Motor neuron (in vitro differentiated cells): ENCODE data around the gene AZGP1. TPM values are rescaled to one million over a fixed set of nuclear protein-coding genes. Genes with fewer than 3 reads are reported as not detected.

Experiments
- ATAC-seq, 8 experiments: fragments of 200-7000 bp; cut with Tn5 transposase; replicated peaks in 6 of 8; 2 replicates each; pipeline ENCODE4 v1.8.0; 2021; ENCODE audit warnings: mild to moderate bottlenecking in 8 of 8, moderate library complexity in 8 of 8
- H3K27ac ChIP-seq, 2 donors: fragments of 250-450 bp; sonication (Bioruptor Pico); 2 replicates each; pipeline ENCODE4 v1.9.0; 2021; ENCODE audit warnings: antibody characterized with exemption in 2 of 2, mild to moderate bottlenecking in 2 of 2, moderate library complexity in 1 of 2
- H3K4me1 ChIP-seq, 2 donors: fragments of 250-450 bp; sonication (Bioruptor Pico); replicated peaks in 1 of 2; 2 replicates each; pipeline ENCODE4 v1.6.1; 2021; ENCODE audit warnings: antibody characterized with exemption in 2 of 2, mild to moderate bottlenecking in 2 of 2, moderate library complexity in 1 of 2
- H3K4me3 ChIP-seq, 5 donors: fragments of 250-450 bp; sonication (Bioruptor Pico); 2 replicates each; pipeline ENCODE4 v1.9.0; 2021; ENCODE audit warnings: antibody characterized with exemption in 5 of 5, mild to moderate bottlenecking in 5 of 5, moderate library complexity in 4 of 5
- WGBS, 10 experiments: fragments of 450-650 bp; shearing (Covaris generic); methylation state at CpG; one replicate each; pipeline ENCODE4 v1.0.0; 2022; 5-methylcytosine and 5-hydroxymethylcytosine counted together
- in situ Hi-C, 9 experiments: fragments of 400-800 bp; cut with MboI; loops; one replicate each; pipeline ENCODE4 v1.15.0; 2021; ENCODE audit warnings: low sequenced_read_pairs in 9 of 9, low pct_unique_long_range_greater_than_20kb in 2 of 9; ENCODE audit not compliant: unreplicated experiment in 9 of 9
- total RNA-seq, 8 experiments: library from RNA; unstranded; fragments of 300-600 nt; gene quantifications; 2 replicates each; pipeline versions ENCODE4 v1.2.3 to v1.2.4, GENCODE V29; 2022

Gene AZGP1
- 100 to 1,000 TPM in 1 of 8 experiments, 10 to 100 TPM in 2, 1 to 10 TPM in 1, under 1 TPM in 2, not detected in 2; 0.08 to 229 (median 12.5) TPM for total RNA-seq

DNA sequence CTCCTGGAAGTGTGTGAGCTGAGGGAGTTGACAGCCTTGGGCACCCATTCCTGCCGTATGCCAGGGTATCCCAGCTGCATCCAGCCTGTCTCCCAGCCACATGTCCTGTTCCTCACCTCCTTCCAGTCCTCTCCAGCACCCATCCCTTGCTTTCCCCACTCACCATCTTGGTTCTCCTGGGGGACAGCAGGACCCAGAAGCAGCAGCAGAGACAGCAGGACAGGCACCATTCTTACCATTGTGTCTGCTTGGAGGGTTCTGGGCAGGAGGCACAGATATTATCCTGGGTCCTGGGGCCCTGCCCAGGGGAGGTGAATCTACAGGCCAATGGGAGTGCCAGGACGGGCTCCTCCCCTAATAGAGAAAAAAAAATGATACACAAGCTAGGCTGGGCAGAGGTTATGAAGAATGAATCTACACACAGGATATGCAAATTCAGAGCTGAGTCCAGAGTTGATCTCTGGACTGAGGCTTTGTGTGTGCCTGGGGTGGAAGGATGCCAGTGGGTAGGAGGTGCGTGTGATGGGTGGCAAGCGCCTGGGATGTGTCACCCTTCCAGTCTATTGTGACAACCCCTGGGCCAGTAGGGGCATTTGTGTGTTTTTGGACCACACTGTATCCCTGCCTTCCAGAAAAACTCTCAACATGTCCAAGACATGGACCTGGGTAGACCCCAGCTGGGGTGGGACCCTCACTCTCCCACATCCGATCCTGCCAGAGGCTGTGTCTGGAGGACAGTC is at the start of gene AZGP1:
AZGP1 (minus strand) TSS at position 250 of the 740 bp plus-strand sequence; CDS start at position 239, 11 bp downstream.
- ATAC-seq: peak in 7 of 8 experiments; percentile 17 to 90 (median 45)
- no peak within 1 kb of the TSS for H3K4me3 ChIP-seq
- in situ Hi-C loops: no loop called here
- H3K4me1 ChIP-seq: peaks cover 0 to 4% of the 10 kb centered on the region in 2 donors
- no peak within 1 kb of the TSS for H3K27ac ChIP-seq
- WGBS, 10 experiments: 33 to 100% (median 69%) methylated on average over 1 to 3 of the region's 5 CpGs; no CpG with 5 or more reads in 4 of the 10 experiments

DNA sequence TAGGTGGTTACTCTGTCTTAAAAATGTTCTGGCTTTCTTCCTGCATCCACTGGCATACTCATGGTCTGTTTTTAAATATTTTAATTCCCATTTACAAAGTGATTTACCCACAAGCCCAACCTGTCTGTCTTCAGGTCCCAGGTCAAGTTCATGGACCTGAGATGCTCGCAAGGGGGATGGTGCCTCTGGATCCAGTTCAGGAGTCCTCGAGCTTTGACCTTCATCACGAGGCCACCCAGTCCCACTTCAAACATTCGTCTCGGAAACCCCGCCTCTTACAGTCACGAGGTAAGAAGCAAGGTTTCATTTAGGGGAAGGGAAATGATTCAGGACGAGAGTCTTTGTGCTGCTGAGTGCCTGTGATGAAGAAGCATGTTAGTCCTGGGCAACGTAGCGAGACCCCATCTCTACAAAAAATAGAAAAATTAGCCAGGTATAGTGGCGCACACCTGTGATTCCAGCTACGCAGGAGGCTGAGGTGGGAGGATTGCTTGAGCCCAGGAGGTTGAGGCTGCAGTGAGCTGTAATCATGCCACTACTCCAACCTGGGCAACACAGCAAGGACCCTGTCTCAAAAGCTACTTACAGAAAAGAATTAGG is 48.3 kb upstream of the AZGP1 start:
- H3K27ac ChIP-seq: no peak overlapping the region
- 73 to 100% (median 92%) methylated on average over 4 to 10 of the region's 12 CpGs; no CpG with 5 or more reads in 2 of the 10 experiments for WGBS, 10 experiments
- in situ Hi-C loops: no loop called here

DNA sequence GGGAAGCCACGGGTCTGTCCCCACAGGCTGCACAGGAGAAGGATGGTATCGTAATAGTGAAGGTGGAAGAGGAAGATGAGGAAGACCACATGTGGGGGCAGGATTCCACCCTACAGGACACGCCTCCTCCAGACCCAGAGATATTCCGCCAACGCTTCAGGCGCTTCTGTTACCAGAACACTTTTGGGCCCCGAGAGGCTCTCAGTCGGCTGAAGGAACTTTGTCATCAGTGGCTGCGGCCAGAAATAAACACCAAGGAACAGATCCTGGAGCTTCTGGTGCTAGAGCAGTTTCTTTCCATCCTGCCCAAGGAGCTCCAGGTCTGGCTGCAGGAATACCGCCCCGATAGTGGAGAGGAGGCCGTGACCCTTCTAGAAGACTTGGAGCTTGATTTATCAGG is 47.7 kb upstream of the AZGP1 start:
- Histone ChIP-seq H3K4me3 (no peak overlapping the region), H3K27ac (no peak overlapping the region), H3K4me1 (no peaks in the 10 kb centered on the region)
- 92 to 100% (median 100%) methylated on average over 2 to 7 of the region's 12 CpGs; no CpG with 5 or more reads in 4 of the 10 experiments for WGBS, 10 experiments
- in situ Hi-C loops: no loop called here
- ATAC-seq: no peak

More for the DNA sequence above, 48.3 kb upstream of the AZGP1 start:
- no peak overlapping the region for H3K4me3 ChIP-seq
- no peaks in the 10 kb centered on the region for H3K4me1 ChIP-seq
- ATAC-seq: no peak

DNA sequence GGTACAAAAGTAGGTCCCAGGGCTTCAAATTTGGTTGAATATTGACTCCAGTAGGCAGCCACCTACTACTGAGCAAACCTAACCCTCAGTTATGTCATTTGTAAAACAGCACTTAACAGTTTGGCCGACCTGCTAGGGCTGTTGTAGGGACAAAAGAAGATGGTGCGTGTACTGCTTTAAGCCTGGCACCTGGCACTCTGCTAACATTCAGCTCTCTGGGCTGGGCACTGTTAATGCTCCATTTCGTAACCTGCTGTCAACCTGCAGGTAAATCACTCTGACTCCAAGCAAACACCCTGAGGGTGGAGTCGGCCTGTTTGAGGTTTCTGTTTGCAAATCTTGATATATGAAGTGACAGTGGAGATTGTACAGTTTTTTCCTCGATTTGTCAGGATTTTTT is 46.8 kb upstream of the AZGP1 start:
- no peak overlapping the region for H3K4me3 ChIP-seq

DNA sequence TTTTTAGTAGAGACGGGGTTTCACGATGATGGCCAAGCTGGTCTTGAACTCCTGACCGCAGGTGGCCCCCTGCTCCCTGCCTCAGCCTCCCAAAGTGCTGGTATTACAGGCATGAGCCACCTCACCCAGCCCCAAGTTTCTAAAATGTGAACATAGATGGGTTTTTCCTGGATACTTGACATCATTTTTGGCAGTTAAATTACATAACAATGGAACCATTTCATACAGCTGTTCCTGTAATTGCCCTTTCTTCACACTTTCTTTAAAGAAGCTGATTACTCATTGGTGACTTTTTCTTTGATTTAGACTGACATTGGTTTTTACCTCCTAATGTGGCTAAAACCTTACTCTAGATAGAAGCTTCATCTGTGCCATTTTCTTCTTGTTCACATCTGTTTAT is 45.5 kb upstream of the AZGP1 start:
- in situ Hi-C loops: no loop called here
- H3K4me1 ChIP-seq: peaks cover 9 to 10% of the 10 kb centered on the region in 2 donors
- H3K4me3 ChIP-seq: no peak overlapping the region
- WGBS, 10 experiments: 79 to 100% (median 88%) methylated on average over 2 to 3 of the region's 3 CpGs; no CpG with 5 or more reads in 6 of the 10 experiments
- no peak for ATAC-seq
- H3K27ac ChIP-seq: no peak overlapping the region

More for the DNA sequence above, 46.8 kb upstream of the AZGP1 start:
- in situ Hi-C loops: no loop called here
- ATAC-seq: peak in 1 of 8 experiments; percentile 32
- Histone ChIP-seq H3K4me1 (peaks cover 0 to under 1% of the 10 kb centered on the region in 2 donors), H3K27ac (no peak overlapping the region)
- WGBS, 10 experiments: 47 to 100% (median 76%) methylated on average over 1 to 5 of the region's 5 CpGs; no CpG with 5 or more reads in 3 of the 10 experiments

DNA sequence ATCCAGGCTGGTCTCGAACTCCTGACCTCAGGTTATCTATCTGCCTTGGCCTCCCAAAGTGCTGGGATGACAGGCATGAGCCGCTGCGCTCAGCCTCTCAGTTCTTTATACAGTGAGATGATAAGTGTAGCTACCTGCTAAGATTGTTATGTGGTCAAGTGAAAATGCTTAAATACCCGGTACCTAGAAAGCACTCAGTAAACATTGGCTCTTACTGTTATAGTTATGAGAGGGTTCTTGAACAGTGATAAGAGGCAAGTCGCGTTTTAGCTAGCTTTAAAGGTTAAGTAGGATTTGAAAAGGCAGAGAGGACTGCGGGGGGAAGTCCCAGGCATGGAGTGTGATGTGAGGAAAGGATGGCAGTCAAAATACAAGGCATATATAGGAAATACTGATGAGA is 44.1 kb upstream of the AZGP1 start:
- in situ Hi-C loops: no loop called here
- no peak overlapping the region for H3K4me3 ChIP-seq
- ATAC-seq: no peak
- WGBS, 10 experiments: 50 to 100% (median 88%) methylated on average over 1 to 7 of the region's 7 CpGs; no CpG with 5 or more reads in 2 of the 10 experiments
- H3K27ac ChIP-seq: no peak overlapping the region
- peaks cover 12 to 14% of the 10 kb centered on the region in 2 donors for H3K4me1 ChIP-seq

DNA sequence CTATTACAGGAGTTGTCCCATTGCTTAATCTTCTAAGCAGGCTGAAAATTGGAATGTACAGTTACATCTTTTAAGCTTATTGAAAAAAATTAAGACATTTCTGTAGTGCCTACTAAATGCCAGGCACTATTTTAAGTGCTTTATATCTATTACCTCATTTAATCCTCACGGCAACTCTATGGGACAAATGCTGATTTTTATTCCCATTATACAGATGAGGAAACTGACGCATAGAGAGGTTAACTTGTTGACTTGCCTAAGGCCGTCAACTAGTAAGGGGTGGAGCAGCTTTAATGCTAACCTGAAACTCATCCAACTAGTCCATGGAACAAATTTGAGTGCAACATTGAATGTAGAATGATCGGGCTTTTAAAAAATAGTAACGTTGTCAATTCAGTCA is 42.0 kb upstream of the AZGP1 start:
- Histone ChIP-seq H3K27ac (no peak overlapping the region), H3K4me1 (peaks cover 12 to 16% of the 10 kb centered on the region in 2 donors), H3K4me3 (no peak overlapping the region)
- WGBS, 10 experiments: 71 to 100% (median 97%) methylated on average over 2 to 5 of the region's 5 CpGs; no CpG with 5 or more reads in 1 of the 10 experiments
- ATAC-seq: no peak
- in situ Hi-C loops: no loop called here

DNA sequence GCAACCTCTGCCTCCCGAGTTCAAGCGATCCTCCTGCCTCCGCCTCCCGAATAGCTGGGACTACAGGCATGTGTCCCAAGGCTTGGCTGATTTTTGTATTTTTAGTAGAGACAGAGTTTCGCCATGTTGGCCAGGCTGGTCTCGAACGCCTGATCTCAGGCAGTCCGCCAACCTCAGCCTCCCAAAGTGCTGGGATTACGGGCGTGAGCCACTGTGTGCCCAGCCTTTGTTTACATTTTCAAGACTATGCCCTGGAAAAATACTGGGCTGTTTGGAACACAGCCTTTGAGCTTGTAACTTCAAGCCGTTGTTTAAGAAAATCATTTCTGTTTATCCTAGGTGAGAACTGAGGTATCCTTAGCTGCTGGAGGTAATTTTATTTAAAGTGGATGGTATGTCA is 41.5 kb upstream of the AZGP1 start:
- ATAC-seq: no peak
- peaks cover 12 to 18% of the 10 kb centered on the region in 2 donors for H3K4me1 ChIP-seq
- in situ Hi-C loops: no loop called here
- peak overlapping the region; percentile 99 to 100 for H3K27ac ChIP-seq
- peak overlapping the region in 3 of 5 donors; percentile 93 to 98 (median 94) for H3K4me3 ChIP-seq
- 80 to 100% (median 97%) methylated on average over 1 to 7 of the region's 11 CpGs; no CpG with 5 or more reads in 4 of the 10 experiments for WGBS, 10 experiments

DNA sequence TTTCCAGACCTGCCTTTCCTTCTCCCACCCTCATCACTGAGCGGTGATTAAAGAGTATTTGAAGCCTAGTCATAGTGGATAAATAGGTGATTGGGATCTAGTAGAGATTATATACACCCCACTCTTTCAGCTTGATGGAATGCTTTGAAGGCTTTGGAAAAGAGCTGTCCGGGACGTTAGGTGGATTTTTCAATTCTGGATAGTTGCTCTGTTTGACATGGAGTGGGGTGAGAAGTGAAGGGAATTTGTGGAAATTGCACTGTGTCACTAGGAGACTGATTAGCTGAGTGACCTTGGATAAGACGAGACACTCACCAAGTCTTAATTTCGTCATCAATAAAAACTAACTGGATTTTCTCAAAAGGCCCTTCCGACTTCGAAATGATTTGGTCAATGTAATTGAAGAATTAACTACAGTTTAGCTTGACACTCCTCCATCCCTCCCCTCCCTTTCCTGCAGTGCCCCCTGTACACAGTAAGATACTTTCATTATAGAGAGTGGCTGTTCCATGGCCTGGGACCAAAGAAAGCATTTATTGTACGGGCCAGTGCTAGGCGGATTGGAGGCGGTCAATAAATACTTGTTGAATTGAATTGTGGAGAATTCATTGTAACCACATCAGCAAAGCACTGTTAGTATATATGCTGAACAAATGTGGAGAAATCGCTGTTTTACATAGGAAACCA is 40.5 kb upstream of the AZGP1 start:
- H3K4me1 ChIP-seq: peaks cover 12 to 20% of the 10 kb centered on the region in 2 donors
- 13 to 58% (median 33%) methylated on average over 1 to 11 of the region's 11 CpGs for WGBS, 10 experiments
- ATAC-seq: peak in 6 of 8 experiments; percentile 8 to 65 (median 38)
- in situ Hi-C loops: no loop called here
- peak overlapping the region; percentile 99 to 100 for H3K27ac ChIP-seq
- peak overlapping the region; percentile 73 to 98 (median 93) for H3K4me3 ChIP-seq

DNA sequence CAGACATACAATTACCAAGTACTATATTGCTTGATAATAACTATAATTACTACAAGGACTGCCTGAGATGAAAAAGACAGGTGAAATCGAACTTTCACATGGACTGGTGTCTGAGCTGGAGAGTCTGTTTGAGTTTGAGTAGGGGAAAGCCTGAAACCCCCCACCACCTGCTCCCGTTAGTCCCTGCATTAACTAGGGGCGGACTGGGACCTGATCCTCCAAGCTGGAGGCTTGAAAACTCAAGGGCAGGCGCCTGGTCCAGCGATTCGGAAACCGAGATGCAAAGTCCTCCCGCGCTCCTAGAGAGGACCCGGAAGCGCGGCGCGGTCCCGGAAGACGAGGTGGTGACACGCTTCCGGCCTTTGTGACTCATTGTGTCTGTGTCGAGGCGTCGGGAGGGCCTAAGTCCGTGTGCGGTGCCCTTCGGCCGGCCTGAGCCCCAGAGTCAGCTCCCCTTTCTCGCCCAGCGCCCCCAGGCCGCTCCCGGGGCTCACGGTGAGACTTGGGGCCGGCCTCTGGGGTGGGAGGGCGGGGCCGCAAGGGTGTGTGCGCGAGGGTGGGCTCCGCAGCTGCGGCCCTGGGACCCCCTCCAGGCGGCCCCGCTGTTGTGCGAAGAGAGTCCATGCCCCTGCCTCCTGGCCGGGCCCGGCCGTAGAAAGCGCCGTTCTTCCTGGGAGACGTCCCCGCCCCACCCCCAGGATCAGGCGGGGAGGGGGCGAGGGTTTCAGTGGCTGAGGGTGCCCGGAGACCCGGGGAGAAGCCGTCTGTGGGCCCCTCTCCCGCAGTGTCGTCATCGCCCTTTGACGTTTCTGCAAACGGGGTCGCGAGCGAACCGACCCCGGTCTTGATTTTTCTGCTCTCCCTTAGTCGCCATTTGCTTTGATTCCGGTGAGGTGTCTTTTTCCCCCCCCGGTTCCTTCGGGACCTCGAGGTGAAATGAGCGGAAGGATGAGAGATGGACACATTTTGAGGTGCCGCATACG is 39.7 kb upstream of the AZGP1 start, which contains the start of gene ZKSCAN1:
ZKSCAN1 (plus strand) TSS at position 365 of the 983 bp plus-strand sequence. CDS start 7,911 bp downstream, outside the sequence.
- 0 to 42% (median 9%) methylated on average over 2 to 22 of the region's 70 CpGs; no CpG with 5 or more reads in 6 of the 10 experiments for WGBS, 10 experiments
- in situ Hi-C loops: no loop called here
- Histone ChIP-seq H3K4me1 (peaks cover 12 to 20% of the 10 kb centered on the region in 2 donors), H3K27ac (peak within 1 kb of the TSS; percentile 99 to 100), H3K4me3 (peak within 1 kb of the TSS; percentile 73 to 98 (median 93))
- peak; percentile 85 to 99 (median 96) for ATAC-seq

DNA sequence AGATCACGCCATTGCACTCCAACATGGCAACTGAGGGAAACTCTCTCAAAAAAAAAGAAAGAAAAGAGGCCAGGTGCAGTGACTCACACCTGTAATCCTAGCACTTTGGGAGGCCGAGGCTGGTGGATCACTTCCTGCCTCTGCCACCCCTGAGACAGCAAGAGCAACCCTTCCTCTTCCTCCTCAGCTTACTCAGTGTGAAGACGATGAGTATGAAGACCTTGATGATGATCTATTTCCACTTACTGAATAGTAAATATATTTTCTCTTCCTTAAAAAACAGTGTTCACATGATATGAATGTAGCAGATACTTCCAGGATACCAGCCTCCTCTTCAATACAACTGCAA is 37.5 kb upstream of the AZGP1 start:
- Histone ChIP-seq H3K4me3 (no peak overlapping the region), H3K27ac (no peak overlapping the region), H3K4me1 (peaks cover 12 to 20% of the 10 kb centered on the region in 2 donors)
- no peak for ATAC-seq
- WGBS, 10 experiments: 61 to 100% (median 80%) methylated on average over 1 to 3 of the region's 3 CpGs; no CpG with 5 or more reads in 3 of the 10 experiments
- in situ Hi-C loops: no loop called here
